GM18867 (cell line): Measurements from ENCODE around the gene TSPAN33.
"Not testable (repeated sequence)": the region's sequence is repeated elsewhere in the genome, so short reads cannot be mapped to it uniquely, and the experiment has no call there.

ENCODE experiments used
- ATAC-seq: cut with Tn5 transposase; IDR thresholded peaks from one replicate; pipeline ENCODE4 v1.9.1; 2021; ENCODE audit warnings: mild to moderate bottlenecking, moderate library complexity; ENCODE audit not compliant: unreplicated experiment

Gene TSPAN33

GRCh38 chr7:129205126-129205818 lies 60.8 kb downstream of the TSPAN33 start:
- ATAC-seq = no peak

GRCh38 chr7:129205987-129206785 lies 61.7 kb downstream of the TSPAN33 start:
- ATAC-seq = no peak

DNA sequence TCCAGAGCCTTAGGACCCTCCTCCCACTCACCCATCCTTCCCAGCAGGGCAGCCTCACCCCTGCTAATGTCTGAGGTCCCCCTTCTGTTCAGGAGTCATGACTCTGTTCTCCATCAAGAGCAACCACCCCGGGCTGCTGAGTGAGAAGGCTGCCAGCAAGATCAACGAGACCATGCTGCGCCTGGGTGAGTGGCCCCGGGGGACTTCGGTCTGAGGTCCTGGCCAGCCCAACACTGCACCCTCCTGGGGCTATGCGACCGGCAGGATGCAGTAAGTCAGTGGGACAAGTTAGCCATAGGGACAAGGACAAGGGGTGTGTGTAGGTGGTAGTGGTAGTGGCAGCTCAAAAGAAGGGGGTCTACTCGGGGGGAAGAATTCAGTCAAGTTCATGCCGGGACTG lies 64.2 kb downstream of the TSPAN33 start:
- no peak for ATAC-seq

DNA sequence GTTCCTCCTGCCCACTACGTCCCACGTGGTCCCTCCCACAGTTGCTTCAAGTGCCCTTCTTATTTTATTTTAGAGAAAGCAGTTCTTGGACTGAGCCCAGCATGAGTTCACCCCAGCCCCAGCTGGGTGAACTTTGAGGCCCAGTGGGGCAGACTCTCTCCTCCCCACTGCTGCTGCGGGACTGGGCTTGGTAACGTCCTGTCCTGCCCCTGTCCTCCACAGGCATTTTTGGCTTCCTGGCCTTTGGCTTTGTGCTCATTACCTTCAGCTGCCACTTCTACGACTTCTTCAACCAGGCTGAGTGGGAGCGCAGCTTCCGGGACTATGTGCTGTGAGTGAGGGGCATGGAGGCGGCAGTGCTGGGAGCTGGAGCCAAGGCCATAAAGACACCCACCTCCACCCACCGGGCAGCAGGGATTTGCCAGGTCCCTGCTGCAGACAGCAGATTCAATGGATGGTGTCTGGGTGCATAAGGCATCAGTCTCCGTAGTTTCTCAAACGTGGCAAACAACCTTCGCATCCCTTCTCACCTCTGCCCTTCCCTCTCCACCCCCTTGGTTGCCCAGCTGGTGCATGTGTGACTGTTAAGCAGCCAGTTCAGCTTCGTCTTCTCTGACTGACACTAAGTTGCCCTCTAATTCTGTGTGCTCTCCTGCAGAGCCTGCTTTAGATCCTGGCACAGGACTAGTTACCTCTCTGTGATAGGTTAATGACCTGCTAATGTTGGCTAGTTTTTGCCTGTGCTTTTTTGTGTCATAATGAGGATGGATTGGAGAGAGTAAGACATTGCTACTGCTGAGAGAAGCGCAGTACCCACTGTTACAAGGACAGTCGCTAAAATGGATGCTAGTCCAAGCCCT lies 64.8 kb downstream of the TSPAN33 start:
- ATAC-seq = no peak

- ATAC-seq = no peak
These were observed 65.9 kb downstream of the TSPAN33 start for GRCh38 chr7:129210256-129210988.

GRCh38 chr7:129210989-129211312 lies 66.4 kb downstream of the TSPAN33 start:
- ATAC-seq = no peak

GRCh38 chr7:129212126-129212525 lies 67.6 kb downstream of the TSPAN33 start:
- ATAC-seq = no peak

DNA sequence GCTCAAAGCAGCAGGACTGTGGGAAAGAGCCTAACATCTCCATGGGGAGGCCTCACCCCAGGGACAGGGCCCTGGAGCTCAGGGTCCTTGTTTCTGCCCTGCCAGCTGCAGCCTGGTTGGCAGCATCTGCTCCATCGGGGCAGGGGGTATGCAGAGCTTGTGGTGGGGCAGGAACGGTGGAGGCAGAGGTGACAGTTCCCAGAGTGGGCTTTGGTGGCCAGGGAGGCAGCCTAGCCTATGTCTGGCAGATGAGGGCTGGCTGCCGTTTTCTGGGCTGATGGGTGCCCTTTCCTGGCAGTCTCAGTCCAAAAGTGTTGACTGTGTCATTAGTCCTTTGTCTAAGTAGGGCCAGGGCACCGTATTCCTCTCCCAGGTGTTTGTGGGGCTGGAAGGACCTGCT lies 68.1 kb downstream of the TSPAN33 start:
- no peak for ATAC-seq

- no peak for ATAC-seq
These were observed 69.3 kb downstream of the TSPAN33 start for GRCh38 chr7:129213828-129214227.

GRCh38 chr7:129215691-129216090 lies 71.2 kb downstream of the TSPAN33 start:
- ATAC-seq = not testable (repeated sequence)

DNA sequence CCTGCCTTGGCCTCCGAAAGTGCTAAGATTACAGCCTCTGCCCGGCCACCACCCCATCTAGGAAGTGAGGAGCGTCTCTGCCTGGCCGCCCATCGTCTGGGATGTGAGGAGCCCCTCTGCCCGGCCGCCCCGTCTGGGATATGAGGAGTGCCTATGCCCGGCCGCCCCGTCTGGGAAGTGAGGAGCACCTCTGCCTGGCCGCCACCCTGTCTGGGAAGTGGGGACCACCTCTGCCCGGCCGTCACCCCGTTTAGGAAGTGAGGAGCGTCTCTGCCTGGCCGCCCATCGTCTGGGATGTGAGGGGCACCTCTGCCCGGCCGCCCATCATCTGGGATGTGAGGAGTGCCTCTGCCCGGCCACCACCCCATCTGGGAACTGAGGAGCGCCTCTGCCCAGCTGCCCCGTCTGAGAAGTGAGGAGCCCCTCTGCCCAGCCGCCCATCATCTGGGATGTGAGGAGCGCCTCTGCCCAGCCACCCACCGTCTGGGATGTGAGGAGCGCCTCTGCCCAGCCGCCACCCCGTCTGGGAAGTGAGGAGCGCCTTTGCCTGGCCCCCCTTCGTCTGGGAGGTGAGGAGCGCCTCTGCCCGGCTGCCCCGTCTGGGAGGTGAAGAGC lies 71.7 kb downstream of the TSPAN33 start:
- not testable (repeated sequence) for ATAC-seq

GRCh38 chr7:129216821-129217416 lies 72.4 kb downstream of the TSPAN33 start:
- ATAC-seq = not testable (repeated sequence)

- ATAC-seq = no peak
These were observed 74.1 kb downstream of the TSPAN33 start for GRCh38 chr7:129218514-129219062.

- not testable (repeated sequence) for ATAC-seq
These were observed 74.7 kb downstream of the TSPAN33 start for GRCh38 chr7:129219166-129219565.
